GM18907 (cell line): Measurements from ENCODE around the gene MMP10.
"Not testable (repeated sequence)": the region's sequence is repeated elsewhere in the genome, so short reads cannot be mapped to it uniquely, and the experiment has no call there.

Experiments used
- ATAC-seq: cut with Tn5 transposase; IDR thresholded peaks from one replicate; pipeline ENCODE4 v1.9.1; 2021; ENCODE audit warnings: mild to moderate bottlenecking, moderate library complexity; ENCODE audit not compliant: unreplicated experiment

Gene MMP10

DNA sequence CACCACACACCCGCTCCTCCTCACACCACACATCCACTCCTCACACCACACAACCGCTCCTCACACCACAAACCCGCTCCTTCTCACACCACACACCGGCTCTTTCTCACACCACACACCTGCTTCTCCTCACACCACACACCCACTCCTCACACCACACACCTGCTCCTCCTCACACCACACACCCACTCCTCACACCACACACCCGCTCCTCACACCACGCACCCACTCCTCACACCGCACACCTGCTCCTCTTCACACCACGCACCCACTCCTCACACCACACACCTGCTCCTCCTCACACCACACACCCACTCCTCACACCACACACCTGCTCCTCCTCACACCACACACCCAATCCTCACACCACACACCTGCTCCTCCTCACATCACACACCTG lies 49.5 kb downstream of the MMP10 start:
- ATAC-seq = not testable (repeated sequence)

DNA sequence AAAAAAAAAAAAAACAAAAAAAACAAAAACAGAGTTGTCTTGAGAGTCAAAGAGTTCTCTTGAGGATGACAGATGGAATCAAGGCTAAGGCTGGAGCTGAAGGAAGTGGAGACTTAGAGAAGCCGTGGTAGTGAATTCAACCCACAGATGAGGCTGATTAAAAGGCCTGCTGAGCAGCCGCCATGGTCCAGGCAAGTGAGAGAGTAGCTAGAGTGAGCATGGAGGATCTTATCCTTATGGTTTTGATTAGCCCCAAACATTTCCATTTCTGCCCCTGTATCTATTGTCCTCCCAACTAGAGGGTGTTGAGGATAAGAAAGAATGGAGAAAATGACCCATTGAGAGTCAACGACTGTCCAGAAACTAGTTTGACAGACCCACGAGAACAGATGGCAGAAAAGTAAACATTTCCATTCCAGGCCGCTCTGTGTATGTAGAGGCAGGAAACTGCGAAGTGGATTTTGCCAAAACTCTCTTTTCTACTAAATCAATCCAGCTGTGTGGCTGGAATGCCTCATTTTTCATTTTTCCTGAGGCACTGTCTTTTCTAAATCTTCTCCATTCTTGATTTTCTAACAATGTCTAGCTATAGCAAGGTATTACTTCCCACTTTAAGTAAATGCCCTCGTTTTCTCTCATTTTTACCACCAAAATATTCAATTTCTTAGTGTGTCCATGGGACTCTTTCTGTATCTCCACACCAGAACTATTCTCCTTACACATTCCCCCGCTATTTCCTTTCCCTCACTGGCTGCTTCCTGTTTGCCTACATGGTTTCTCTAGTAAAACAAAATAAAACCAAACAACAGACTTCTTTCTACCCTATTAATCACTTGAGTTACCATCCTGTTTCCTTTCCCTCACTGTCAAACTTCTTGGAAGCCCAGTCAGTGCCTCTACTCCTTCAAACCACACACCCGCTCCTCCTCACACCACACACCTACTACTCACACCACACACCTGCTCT lies 50.3 kb downstream of the MMP10 start:
- ATAC-seq = no peak

- ATAC-seq = no peak
Observed at GRCh38 chr11:102727890-102728289, 52.5 kb downstream of the MMP10 start.

DNA sequence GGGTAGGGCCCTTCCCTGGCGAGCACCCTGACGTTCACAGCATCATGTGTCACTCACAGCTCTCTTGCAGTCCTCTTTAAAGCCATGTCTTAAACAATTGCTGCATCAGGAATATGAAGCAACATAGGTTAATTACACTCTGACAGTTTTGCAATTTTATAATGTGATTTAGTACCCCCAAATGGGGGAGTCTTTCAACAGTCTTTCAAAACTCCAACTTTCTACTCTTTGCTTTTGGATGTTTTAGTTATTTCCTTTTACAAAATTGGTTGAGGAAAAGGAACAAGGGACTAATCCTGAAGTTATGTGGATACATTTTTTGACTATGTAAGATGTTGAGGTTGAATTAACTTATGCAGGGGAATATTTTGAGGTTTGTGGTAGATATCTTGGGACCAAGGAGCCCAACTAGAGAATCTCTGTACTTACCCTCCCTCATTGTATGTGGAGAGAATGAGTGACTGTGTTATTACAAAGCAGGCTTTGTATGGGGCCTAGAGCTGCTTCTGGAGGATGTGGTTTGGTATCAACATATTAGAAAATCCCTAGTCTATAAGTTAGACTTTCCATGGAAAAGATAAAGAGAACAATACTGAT lies 55.4 kb downstream of the MMP10 start, which contains the start of gene MMP8:
Gene MMP8, minus strand, starts transcription at position 51 of the 597 bp plus-strand sequence. CDS start 99 bp downstream, outside the sequence.
- no peak for ATAC-seq

DNA sequence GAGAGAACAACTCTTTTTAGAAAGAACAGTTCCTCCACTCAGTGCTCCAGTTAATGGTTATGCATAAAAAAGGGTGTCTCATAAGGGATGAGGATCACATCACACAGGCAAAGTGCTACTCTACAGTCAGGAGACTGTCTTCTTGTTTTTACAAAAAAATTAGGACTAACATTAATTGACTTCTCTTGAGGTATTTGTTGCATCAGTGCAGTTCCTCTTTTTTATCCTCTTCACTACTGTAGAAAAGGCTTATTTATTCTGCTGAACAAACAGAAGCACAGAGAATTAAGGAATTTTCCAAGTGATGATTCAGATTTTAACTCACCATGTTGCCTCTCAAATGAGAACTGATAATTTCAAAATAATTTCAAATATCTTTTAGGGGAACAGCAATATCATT lies 57.6 kb downstream of the MMP10 start:
- ATAC-seq = no peak
